Keratinocyte (primary cell): ENCODE results near the gene ANGPTL2. TPM values are rescaled to one million over a fixed set of nuclear protein-coding genes. Genes with fewer than 3 reads are reported as not detected.

Experiments used
- DNase-seq: peaks from one replicate; pipeline ENCODE4 v3.0.0-alpha.2; 2011; ENCODE audit warnings: low read depth, missing footprints, low spot score
- FAIRE-seq: peaks from 2 replicates; lab custom pipeline; 2011; peaks lifted over from hg19 to GRCh38; lab: Jason Lieb, UNC
- H2AFZ ChIP-seq: 2 replicates; pipeline ENCODE4 v1.6.0; 2012; ENCODE audit warnings: low read length, control low read depth, inconsistent platforms; ENCODE audit not compliant: control insufficient read depth
- H3K27ac ChIP-seq: 2 replicates; pipeline ENCODE4 v1.5.1; 2011; ENCODE audit warnings: low read length; ENCODE audit not compliant: control insufficient read depth, insufficient read depth
- H3K27me3 ChIP-seq: 3 replicates; pipeline ENCODE4 v1.6.0; 2011; ENCODE audit warnings: low read length; ENCODE audit not compliant: control insufficient read depth, insufficient read depth; ENCODE audit errors: extremely low read depth
- H3K36me3 ChIP-seq, 2 experiments: 2 replicates in 1 of 2; 3 replicates in 1 of 2; pipeline ENCODE4 v1.5.1; 2011; ENCODE audit warnings: low read length in 2 of 2, mild to moderate bottlenecking in 1 of 2; ENCODE audit not compliant: control insufficient read depth in 2 of 2, insufficient read depth in 2 of 2; ENCODE audit errors: extremely low read depth in 1 of 2
- H3K4me1 ChIP-seq: 3 replicates; pipeline ENCODE4 v1.5.1; 2011; ENCODE audit warnings: low read length; ENCODE audit not compliant: control insufficient read depth, insufficient read depth; ENCODE audit errors: extremely low read depth
- H3K4me2 ChIP-seq: 3 replicates; pipeline ENCODE4 v1.6.0; 2011; ENCODE audit warnings: low read depth, low read length; ENCODE audit not compliant: control insufficient read depth, insufficient read depth; ENCODE audit errors: extremely low read depth
- H3K4me3 ChIP-seq, 3 experiments: fragments of 200-600 bp in 1 of 3; sonication (generic) in 1 of 3; 2 replicates in 2 of 3; 3 replicates in 1 of 3; pipeline ENCODE4 v1.5.1; 2011 to 2016; ENCODE audit warnings: low read length in 3 of 3, mild to moderate bottlenecking in 3 of 3, control low read depth in 2 of 3, inconsistent platforms in 1 of 3, low read depth in 1 of 3, mixed read lengths in 1 of 3, mixed run types in 1 of 3, moderate library complexity in 1 of 3; ENCODE audit not compliant: control insufficient read depth in 2 of 3, insufficient read depth in 2 of 3; ENCODE audit errors: extremely low read depth in 1 of 3
- H3K79me2 ChIP-seq: 2 replicates; pipeline ENCODE4 v1.6.0; 2012; ENCODE audit warnings: low read length; ENCODE audit not compliant: control insufficient read depth, insufficient read depth
- H3K9ac ChIP-seq: 3 replicates; pipeline ENCODE4 v1.6.0; 2011; ENCODE audit warnings: low read length; ENCODE audit not compliant: control insufficient read depth, insufficient read depth; ENCODE audit errors: extremely low read depth
- H3K9me1 ChIP-seq: 3 replicates; pipeline ENCODE4 v1.6.0; 2011; ENCODE audit warnings: low read length; ENCODE audit not compliant: control insufficient read depth, insufficient read depth; ENCODE audit errors: extremely low read depth
- H3K9me3 ChIP-seq: 2 replicates; pipeline ENCODE4 v1.5.1; 2012; ENCODE audit warnings: low read depth, low read length; ENCODE audit not compliant: control insufficient read depth
- H4K20me1 ChIP-seq: 3 replicates; pipeline ENCODE4 v1.6.0; 2011; ENCODE audit warnings: low read length; ENCODE audit not compliant: control insufficient read depth, insufficient read depth; ENCODE audit errors: extremely low read depth
- CTCF ChIP-seq, 3 experiments: IDR thresholded peaks in 1 of 3; conservative IDR thresholded peaks in 1 of 3; optimal IDR thresholded peaks in 1 of 3; 2 replicates in 2 of 3; 3 replicates in 1 of 3; pipeline versions ENCODE3 to v1.5.1; 2011; ENCODE audit warnings: low read length in 3 of 3, mild to moderate bottlenecking in 3 of 3, moderate library complexity in 2 of 3, control low read depth in 1 of 3, inconsistent platforms in 1 of 3; ENCODE audit not compliant: insufficient read depth in 2 of 3; ENCODE audit errors: extremely low read depth in 1 of 3
- EZH2 ChIP-seq: IDR thresholded peaks from one replicate; pipeline ENCODE4 v1.6.1; 2012; ENCODE audit warnings: inconsistent platforms, mild to moderate bottlenecking, low read length, moderate library complexity
- dilution Hi-C: fragments of 300-500 bp; cut with MboI; formaldehyde crosslinking; loops from one replicate; pipeline ENCODE4 v1.7.0; 2020; ENCODE audit warnings: low sequenced_read_pairs; ENCODE audit not compliant: extremely low pct_ligation_motif_present
- polyA plus RNA-seq, 5 experiments: library from polyadenylated mRNA; depleted of rRNA in 3 of 5; stranded (reverse) in 3 of 5; stranded (forward) in 1 of 5; unstranded in 1 of 5; fragments of >200 nt; gene quantifications; 1 replicate in 1 of 5; 2 replicates in 3 of 5; 3 replicates in 1 of 5; pipeline versions ENCODE4 v1.2.1 to v1.2.3, GENCODE V29; 2011 to 2012; ENCODE audit warnings: missing spikeins in 2 of 5, low read depth in 1 of 5, low replicate concordance in 1 of 5

Gene ANGPTL2
- polyA plus RNA-seq, 1 donor (not counting 4 experiments of a cell fraction or from before 2014, with no cell fraction given) = 0.18 TPM

DNA sequence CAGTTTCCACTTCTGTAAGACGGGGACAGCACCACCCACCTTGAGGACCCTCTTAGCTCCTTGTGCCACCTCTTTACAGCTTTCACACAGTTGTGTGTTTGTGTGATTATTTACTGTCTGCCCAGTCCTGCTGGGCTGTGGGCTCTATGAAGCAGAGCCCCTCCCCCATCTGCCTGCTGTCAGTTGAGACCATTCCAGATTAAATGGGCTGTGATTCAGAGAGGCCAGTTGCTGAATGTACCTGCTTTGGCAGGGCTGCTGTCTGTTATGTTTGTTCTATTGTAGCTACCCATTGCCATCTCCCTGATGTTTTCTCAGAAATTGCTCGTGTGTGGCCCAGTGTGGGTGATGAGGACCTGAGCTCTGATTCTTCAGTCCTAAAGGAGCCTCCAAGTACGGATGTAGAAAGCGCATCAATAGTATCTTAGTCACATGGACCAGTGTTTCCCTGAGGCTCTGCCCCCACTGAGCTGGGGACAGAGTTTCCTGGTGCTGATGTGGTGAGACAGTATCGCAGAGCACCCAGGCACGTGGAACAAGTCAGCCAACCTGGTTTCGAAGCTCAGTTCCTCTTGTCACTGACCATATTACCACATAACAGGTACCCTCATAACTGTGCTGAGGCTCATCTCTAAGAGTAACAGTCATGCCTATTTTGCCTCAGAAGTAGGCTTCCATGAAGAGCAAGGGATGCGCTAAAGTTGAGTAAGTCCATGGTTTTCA, 3.7 kb downstream of the ANGPTL2 start:
- Histone ChIP-seq H4K20me1 (no peaks in the 10 kb centered on the region), H3K9me1 (no peaks in the 10 kb centered on the region), H3K79me2 (no peaks in the 10 kb centered on the region), H3K4me1 (peaks cover 21% of the 10 kb centered on the region), H2AFZ (no peak overlapping the region), H3K27ac (no peak overlapping the region), H3K9me3 (no peaks in the 10 kb centered on the region), H3K4me2 (no peak overlapping the region), H3K9ac (no peak overlapping the region), H3K4me3 (no peak overlapping the region), H3K36me3 (no peaks in the 10 kb centered on the region), H3K27me3 (peaks cover 21% of the 10 kb centered on the region)
- no peak for DNase-seq
- dilution Hi-C loops = no loop called here
- no peak for FAIRE-seq
- TF ChIP-seq CTCF (optimal IDR thresholded peaks at IDR 0.05 in 1 of 3, IDR thresholded peaks at IDR 0.05 in 1 of 3, conservative IDR thresholded peaks at IDR 0.05 in 1 of 3; ENCODE audit: extremely low read depth in 1 of 3, insufficient read depth in 2 of 3, low read length in 3 of 3) (no peak), EZH2 (no peak)

DNA sequence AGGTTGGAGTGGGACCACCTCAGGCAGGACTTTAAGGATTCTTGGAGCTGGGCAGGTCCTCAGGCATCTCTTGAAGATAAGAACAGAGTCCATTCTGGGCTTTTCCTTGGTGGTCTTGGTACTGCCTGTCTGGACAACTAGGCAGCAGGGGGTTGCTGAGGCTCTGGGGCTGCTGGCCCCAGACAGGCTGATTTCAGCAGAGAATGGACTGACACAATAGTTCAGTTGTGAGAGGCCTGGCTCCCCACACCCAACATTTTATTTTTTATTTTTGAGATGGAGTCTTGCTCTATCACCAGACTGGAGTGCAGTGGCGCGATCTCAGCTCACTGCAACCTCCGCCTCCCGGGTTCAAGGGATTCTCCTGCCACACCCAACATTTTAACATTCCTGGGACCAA, 4.6 kb downstream of the ANGPTL2 start:
- Histone ChIP-seq H3K4me3 (no peak overlapping the region), H3K9me1 (no peaks in the 10 kb centered on the region), H3K27ac (no peak overlapping the region), H3K9ac (no peak overlapping the region), H3K4me1 (peaks cover 12% of the 10 kb centered on the region), H4K20me1 (no peaks in the 10 kb centered on the region), H3K9me3 (no peaks in the 10 kb centered on the region), H3K27me3 (peaks cover 18% of the 10 kb centered on the region), H3K36me3 (no peaks in the 10 kb centered on the region), H2AFZ (no peak overlapping the region), H3K79me2 (no peaks in the 10 kb centered on the region), H3K4me2 (no peak overlapping the region)
- no peak for FAIRE-seq
- no peak for TF ChIP-seq EZH2
- TF ChIP-seq CTCF (optimal IDR thresholded peaks at IDR 0.05 in 1 of 3, IDR thresholded peaks at IDR 0.05 in 1 of 3, conservative IDR thresholded peaks at IDR 0.05 in 1 of 3; ENCODE audit: extremely low read depth in 1 of 3, insufficient read depth in 2 of 3, low read length in 3 of 3) = no peak
- no peak for DNase-seq
- dilution Hi-C loops = no loop called here
